ENCODE data around the gene SLC25A24. TPM values are rescaled to one million over a fixed set of nuclear protein-coding genes. Genes with fewer than 3 reads are reported as not detected.

Gene SLC25A24
- total RNA-seq, 2 donors from 2014 or later: 6.3 to 21.5 TPM

DNA sequence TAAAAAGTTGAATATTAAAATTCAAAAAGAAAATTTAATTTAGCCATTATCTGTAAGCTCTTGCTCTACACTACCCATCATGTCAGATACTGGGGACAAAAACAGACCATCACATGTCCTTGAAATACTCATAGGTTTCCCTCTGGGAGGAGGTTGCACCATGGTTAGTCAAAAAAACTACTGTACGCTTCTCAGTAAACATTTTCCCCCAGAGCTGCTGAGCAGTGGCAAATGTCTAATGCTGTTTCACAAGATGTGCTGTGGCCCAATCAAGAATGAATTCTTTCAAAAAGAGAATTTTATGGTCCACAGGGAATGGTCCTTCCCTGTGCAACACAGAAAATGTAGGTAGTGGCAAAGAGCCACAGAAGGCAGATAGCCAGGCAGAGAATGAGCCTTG is 6.1 kb downstream of the SLC25A24 start:
- Histone ChIP-seq H3K4me3 (no peak overlapping the region), H3K9me3 (no peaks in the 10 kb centered on the region), H3K27me3 (no peaks in the 10 kb centered on the region), H3K27ac (no peak overlapping the region), H3K4me1 (peaks cover 6% of the 10 kb centered on the region), H3K36me3 (replicated peaks in 1 of 2; ENCODE audit: insufficient read depth in 1 of 2, low read depth in 2 of 2) (no peaks in the 10 kb centered on the region)
- 96 to 100% methylated on average over 1 of the region's 1 CpG for WGBS, 2 donors
- no peak for DNase-seq
- ATAC-seq: no peak
- TF ChIP-seq, protein P1, sequence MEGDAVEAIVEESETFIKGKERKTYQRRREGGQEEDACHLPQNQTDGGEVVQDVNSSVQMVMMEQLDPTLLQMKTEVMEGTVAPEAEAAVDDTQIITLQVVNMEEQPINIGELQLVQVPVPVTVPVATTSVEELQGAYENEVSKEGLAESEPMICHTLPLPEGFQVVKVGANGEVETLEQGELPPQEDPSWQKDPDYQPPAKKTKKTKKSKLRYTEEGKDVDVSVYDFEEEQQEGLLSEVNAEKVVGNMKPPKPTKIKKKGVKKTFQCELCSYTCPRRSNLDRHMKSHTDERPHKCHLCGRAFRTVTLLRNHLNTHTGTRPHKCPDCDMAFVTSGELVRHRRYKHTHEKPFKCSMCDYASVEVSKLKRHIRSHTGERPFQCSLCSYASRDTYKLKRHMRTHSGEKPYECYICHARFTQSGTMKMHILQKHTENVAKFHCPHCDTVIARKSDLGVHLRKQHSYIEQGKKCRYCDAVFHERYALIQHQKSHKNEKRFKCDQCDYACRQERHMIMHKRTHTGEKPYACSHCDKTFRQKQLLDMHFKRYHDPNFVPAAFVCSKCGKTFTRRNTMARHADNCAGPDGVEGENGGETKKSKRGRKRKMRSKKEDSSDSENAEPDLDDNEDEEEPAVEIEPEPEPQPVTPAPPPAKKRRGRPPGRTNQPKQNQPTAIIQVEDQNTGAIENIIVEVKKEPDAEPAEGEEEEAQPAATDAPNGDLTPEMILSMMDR (IDR thresholded peaks at IDR 0.05): no peak
- no peak for TF ChIP-seq POLR2A (IDR thresholded peaks at IDR 0.05)
- intact Hi-C loops (cut with DNase I): no loop called here

DNA sequence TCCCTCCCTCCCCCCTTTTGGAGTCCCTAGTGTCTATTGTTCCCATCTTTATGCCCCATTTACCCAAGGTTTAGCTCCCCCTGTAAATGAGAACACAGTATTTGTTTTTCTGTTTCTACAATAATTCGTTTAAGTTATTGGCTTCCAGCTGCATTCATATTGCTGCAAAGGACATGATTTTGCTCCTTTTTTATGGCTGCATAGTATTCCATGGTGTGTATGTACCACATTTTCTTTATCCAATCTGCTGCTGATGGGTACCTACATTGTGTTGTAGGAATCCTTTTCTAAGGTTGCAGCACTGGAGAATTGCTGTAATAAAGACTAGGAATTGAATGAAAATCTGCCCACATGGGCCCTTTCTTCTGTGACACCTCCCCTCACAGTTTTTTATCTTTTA is 6.8 kb downstream of the SLC25A24 start:
- no peaks in the 10 kb centered on the region for H3K36me3 ChIP-seq (replicated peaks in 1 of 2; ENCODE audit: insufficient read depth in 1 of 2, low read depth in 2 of 2)
- H3K4me1 ChIP-seq: no peaks in the 10 kb centered on the region
- DNase-seq (no peak), ATAC-seq (no peak)
- intact Hi-C loops (cut with DNase I): no loop called here
- WGBS, 2 donors: 86 to 93% methylated on average over 1 of the region's 1 CpG
- H3K9me3 ChIP-seq: no peaks in the 10 kb centered on the region
- TF ChIP-seq, protein P1 (IDR thresholded peaks at IDR 0.05): no peak
- no peak for TF ChIP-seq POLR2A (IDR thresholded peaks at IDR 0.05)
- no peaks in the 10 kb centered on the region for H3K27me3 ChIP-seq
- no peak overlapping the region for H3K4me3 ChIP-seq
- H3K27ac ChIP-seq: no peak overlapping the region

DNA sequence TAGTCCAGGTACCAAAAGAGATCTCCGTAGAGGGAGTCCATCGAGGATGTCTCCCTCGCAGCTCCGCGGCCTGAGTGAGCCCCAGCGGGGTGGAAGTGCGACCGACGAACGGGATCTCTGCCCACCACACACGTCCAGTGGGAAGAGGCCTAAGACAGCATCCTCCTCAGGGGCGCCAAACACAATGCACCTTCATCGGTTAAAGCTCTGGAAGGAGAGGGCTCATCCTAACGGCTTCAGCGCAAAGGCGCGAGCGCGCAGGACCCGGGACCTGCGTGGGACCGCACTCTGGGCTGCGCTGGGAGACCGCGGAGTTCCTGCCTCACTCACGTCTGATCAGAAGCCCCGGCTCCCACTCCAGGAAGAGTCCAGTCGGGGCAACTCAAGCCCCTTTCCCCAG is 7.6 kb downstream of the SLC25A24 start:
- TF ChIP-seq, protein P1 (IDR thresholded peaks at IDR 0.05): no peak
- Histone ChIP-seq H3K9me3 (no peaks in the 10 kb centered on the region), H3K27ac (no peak overlapping the region), H3K27me3 (no peaks in the 10 kb centered on the region), H3K36me3 (replicated peaks in 1 of 2; ENCODE audit: insufficient read depth in 1 of 2, low read depth in 2 of 2) (no peaks in the 10 kb centered on the region), H3K4me3 (no peak overlapping the region), H3K4me1 (no peaks in the 10 kb centered on the region)
- intact Hi-C loops (cut with DNase I): no loop called here
- no peak for DNase-seq
- ATAC-seq: no peak
- 97 to 98% methylated on average over 5 to 20 of the region's 28 CpGs for WGBS, 2 donors

DNA sequence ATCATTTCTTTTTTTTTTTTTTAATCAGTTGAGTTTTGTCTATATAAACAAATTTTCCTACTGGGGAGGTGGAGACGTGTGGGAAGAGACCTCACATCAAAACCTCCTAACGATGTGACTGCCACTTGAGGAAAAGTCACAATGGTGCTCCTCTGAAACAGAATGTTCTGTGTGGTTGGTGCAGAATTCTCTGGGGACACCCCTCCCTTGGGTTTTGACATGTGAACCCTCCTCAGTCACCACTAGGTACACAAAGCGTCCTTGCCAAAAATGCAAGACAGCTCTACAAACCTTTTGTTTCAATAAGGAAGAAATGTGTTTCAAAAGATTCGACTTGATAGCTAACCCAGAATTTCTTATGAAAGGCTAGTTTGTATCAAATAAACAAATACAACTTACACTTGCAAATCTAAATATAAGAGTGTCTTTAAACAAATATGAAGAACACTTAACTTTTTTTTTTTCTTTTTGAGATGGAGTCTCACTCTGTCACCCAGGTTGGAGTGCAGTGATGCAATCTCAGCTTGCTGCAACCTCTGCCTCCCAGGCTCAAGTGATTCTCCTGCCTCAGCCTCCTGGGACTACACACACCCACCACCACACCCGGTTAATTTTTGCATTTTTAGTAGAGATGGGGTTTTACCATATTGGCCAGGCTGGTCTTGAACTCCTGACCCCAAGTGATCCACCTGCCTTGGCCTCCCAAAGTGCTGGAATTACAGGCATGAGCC is 9.3 kb downstream of the SLC25A24 start:
- 79 to 84% methylated on average over 4 to 5 of the region's 5 CpGs for WGBS, 2 donors
- Histone ChIP-seq H3K4me1 (no peaks in the 10 kb centered on the region), H3K27ac (no peak overlapping the region), H3K27me3 (no peaks in the 10 kb centered on the region), H3K9me3 (no peaks in the 10 kb centered on the region), H3K4me3 (no peak overlapping the region), H3K36me3 (replicated peaks in 1 of 2; ENCODE audit: insufficient read depth in 1 of 2, low read depth in 2 of 2) (no peaks in the 10 kb centered on the region)
- intact Hi-C loops (cut with DNase I): no loop called here
- ATAC-seq (no peak), DNase-seq (no peak)
- no peak for TF ChIP-seq POLR2A (IDR thresholded peaks at IDR 0.05)

DNA sequence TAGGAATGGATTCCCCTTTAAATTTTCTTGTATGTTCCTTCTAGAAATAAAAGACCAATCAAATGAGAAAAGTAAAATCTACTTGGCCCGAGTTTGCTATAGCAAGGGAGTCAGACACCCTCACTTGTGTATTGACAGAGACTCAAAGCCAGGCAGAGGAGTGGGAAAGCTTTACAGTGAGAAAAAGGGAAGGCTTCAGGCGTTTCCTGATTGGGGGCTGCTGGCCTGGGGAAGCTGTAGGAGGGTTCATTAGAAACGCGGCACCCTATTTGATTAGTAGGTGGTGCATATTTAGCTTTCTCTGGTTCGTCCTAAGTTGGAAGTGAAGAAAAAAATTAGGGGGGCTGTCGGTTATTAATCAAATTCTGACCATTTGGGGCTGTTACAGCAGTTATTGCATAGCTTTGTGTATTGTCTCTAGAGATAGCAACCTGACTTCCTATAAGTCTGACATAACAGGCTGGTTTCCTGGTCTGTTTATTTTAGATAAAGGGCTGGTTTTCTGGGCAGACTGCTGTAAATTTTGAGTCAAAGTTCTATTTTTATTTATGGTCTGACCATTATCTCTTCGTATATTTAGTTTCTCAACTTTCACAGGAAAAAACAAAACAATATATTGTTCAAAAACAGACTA is 10.0 kb downstream of the SLC25A24 start:
- no peak for DNase-seq
- no peaks in the 10 kb centered on the region for H3K4me1 ChIP-seq
- no peak for ATAC-seq
- no peak overlapping the region for H3K4me3 ChIP-seq
- H3K9me3 ChIP-seq: no peaks in the 10 kb centered on the region
- no peaks in the 10 kb centered on the region for H3K36me3 ChIP-seq (replicated peaks in 1 of 2; ENCODE audit: insufficient read depth in 1 of 2, low read depth in 2 of 2)
- WGBS, 2 donors: 83 to 87% methylated on average over 7 of the region's 7 CpGs
- no peaks in the 10 kb centered on the region for H3K27me3 ChIP-seq
- TF ChIP-seq, protein P1 (IDR thresholded peaks at IDR 0.05): no peak
- TF ChIP-seq POLR2A (IDR thresholded peaks at IDR 0.05): no peak
- intact Hi-C loops (cut with DNase I): no loop called here
- H3K27ac ChIP-seq: no peak overlapping the region
